GM12872 (cell line): Measurements from ENCODE around the gene ACSBG1.

ENCODE experiments used
- CTCF ChIP-seq: IDR thresholded peaks from 3 replicates; pipeline ENCODE4 v1.5.1; 2011; ENCODE audit warnings: low read depth, mild to moderate bottlenecking, low read length, moderate library complexity; ENCODE audit not compliant: insufficient read depth

ACSBG1 gene

DNA sequence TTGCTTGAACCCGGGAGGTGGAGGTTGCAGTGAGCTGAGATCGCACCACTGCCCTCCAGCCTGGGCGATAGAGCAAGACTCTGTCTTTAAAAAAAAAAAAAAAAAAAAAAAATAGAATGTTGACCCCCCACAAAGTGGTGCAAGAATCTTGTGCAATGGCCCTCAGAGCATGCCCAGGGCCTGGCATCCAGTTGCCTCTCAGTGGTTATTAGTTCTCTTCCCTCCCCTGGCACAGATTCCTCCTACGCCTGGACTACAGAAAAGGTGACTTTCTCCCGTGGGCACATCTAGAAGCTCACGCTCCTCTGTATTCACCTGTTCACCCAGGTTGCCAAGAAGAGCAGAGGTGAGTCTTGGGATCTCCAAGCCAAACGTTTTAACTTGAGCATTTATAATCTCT is 36.7 kb downstream of the ACSBG1 start:
- TF ChIP-seq CTCF, result no peak

DNA sequence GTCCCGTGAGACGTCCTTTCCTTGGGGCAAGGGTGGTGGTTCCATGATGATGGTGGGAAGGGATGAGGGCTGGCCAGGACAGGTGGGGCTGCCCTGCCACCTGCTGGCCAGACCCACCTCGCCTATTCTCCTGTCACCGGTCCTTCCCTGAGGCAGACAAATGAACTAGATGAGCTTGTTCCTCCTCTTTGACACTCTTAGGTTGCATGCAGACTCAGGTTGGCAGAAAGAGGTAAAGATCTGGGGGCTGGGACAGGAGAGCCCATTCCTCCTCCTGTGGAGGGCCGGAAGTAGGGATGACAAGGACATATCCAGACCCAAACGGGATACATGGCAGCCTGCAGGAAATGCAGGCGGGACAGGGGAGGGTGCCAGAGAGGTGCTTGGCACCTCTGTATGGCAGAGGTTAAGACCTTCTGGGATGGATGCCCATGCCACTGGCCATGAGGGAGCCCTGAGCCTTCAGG is 38.6 kb downstream of the ACSBG1 start:
- TF ChIP-seq CTCF, result peak; percentile 93

GRCh38 chr15:78194568-78194925 is 39.8 kb downstream of the ACSBG1 start:
- no peak for TF ChIP-seq CTCF

GRCh38 chr15:78193731-78194567 is 40.4 kb downstream of the ACSBG1 start:
- no peak for TF ChIP-seq CTCF

GRCh38 chr15:78192826-78193594 is 41.4 kb downstream of the ACSBG1 start:
- TF ChIP-seq CTCF, result no peak

GRCh38 chr15:78182821-78183220 is 51.5 kb downstream of the ACSBG1 start:
- no peak for TF ChIP-seq CTCF

DNA sequence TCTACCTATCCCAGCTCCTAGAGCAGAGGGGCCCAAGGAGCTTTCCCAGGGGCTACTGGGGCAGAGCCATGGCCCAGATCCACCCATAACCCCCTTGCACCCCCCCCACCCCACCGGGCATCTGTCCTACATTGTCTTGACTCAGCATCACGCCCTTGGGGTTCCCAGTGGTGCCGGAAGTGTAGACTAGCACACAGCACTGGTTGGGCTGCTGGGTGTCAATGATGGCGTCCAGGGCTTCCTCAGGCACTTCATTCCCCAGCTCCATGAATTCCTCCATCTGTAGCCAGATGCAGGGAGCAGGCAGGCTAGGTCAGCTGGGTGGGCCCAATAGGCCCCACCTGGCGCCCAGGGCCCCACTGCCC is 52.0 kb downstream of the ACSBG1 start:
- TF ChIP-seq CTCF, result no peak
